Body of pancreas (tissue), 4 donors: ENCODE results near the gene FERMT3.

Experiments used
- CTCF ChIP-seq, 7 experiments: fragments of 450-650 bp in 4 of 7; fragments of 200-600 bp in 3 of 7; sonication (generic) in 3 of 7; IDR thresholded peaks; one replicate each; pipeline ENCODE4 v1.5.1; 2016 to 2019; ENCODE audit warnings: antibody characterized with exemption in 7 of 7
- POLR2A ChIP-seq, 3 donors: fragments of 450-650 bp; IDR thresholded peaks; one replicate each; pipeline ENCODE4 v1.6.1; 2016; ENCODE audit warnings: antibody characterized with exemption in 3 of 3, mild to moderate bottlenecking in 2 of 3

- TF ChIP-seq CTCF (IDR thresholded peaks at IDR 0.05) (peak; percentile 42 to 87 (median 85)), POLR2A (IDR thresholded peaks at IDR 0.05) (no peak)
Observed at GRCh38 chr11:64204464-64204989, 2.0 kb upstream of the FERMT3 start.
